GM23338 (cell line): ENCODE results near the gene HOXC5. TPM values are rescaled to one million over a fixed set of nuclear protein-coding genes. Genes with fewer than 3 reads are reported as not detected.
A peak's percentile ranks its signal among the peaks of the same experiment; 100 is the strongest.

Source experiments
- ATAC-seq: fragments of 200-7000 bp; cut with Tn5 transposase; 3 replicates; pipeline ENCODE4 v1.9.1; 2020
- DNase-seq: peaks from one replicate; pipeline ENCODE4 v3.0.0-alpha.2; 2015; ENCODE audit warnings: low spot score
- H2AFZ ChIP-seq: fragments of 200-600 bp; sonication (generic); 2 replicates; pipeline ENCODE4 v1.8.0; 2016; ENCODE audit warnings: antibody characterized with exemption, mild to moderate bottlenecking, moderate library complexity
- H3F3A ChIP-seq: fragments of 200-600 bp; sonication (generic); replicated peaks from 2 replicates; pipeline ENCODE4 v1.8.0; 2017; ENCODE audit warnings: antibody characterized with exemption, mixed run types, low read depth
- H3K27ac ChIP-seq: fragments of 200-600 bp; sonication (generic); 2 replicates; pipeline ENCODE4 v1.6.1; 2016; ENCODE audit warnings: low read depth
- H3K27me3 ChIP-seq: fragments of 200-600 bp; sonication (generic); 2 replicates; pipeline ENCODE4 v1.8.0; 2016; ENCODE audit warnings: mild to moderate bottlenecking, mixed run types, moderate library complexity; ENCODE audit not compliant: insufficient read depth
- H3K36me3 ChIP-seq: fragments of 200-600 bp; sonication (generic); 2 replicates; pipeline ENCODE4 v1.8.0; 2016; ENCODE audit warnings: mild to moderate bottlenecking; ENCODE audit not compliant: insufficient read depth
- H3K4me1 ChIP-seq: fragments of 200-600 bp; sonication (generic); 2 replicates; pipeline ENCODE4 v1.8.0; 2016; ENCODE audit warnings: mild to moderate bottlenecking, moderate library complexity; ENCODE audit not compliant: insufficient read depth
- H3K4me2 ChIP-seq: fragments of 200-600 bp; sonication (generic); 2 replicates; pipeline ENCODE4 v1.7.1; 2017; ENCODE audit warnings: mixed run types
- H3K4me3 ChIP-seq: fragments of 200-600 bp; sonication (generic); 2 replicates; pipeline ENCODE4 v1.6.1; 2016; ENCODE audit warnings: mixed run types
- H3K79me2 ChIP-seq: fragments of 200-600 bp; sonication (generic); replicated peaks from 2 replicates; pipeline ENCODE4 v1.8.0; 2017; ENCODE audit warnings: mild to moderate bottlenecking; ENCODE audit not compliant: insufficient read depth
- H3K9me2 ChIP-seq: fragments of 200-600 bp; sonication (generic); 2 replicates; pipeline ENCODE4 v1.8.0; 2017; ENCODE audit not compliant: insufficient read depth
- H4K20me1 ChIP-seq: fragments of 200-600 bp; sonication (generic); replicated peaks from 2 replicates; pipeline ENCODE4 v1.8.0; 2017; ENCODE audit warnings: mild to moderate bottlenecking; ENCODE audit not compliant: insufficient read depth
- H3K27ac Mint-ChIP-seq: 2 replicates; pipeline ENCODE4 v1.8.0; 2020; ENCODE audit warnings: inconsistent platforms, mild to moderate bottlenecking, moderate library complexity, mixed read lengths
- H3K27me3 Mint-ChIP-seq: 3 replicates; pipeline ENCODE4 v1.8.0; 2022; ENCODE audit warnings: low read depth, mild to moderate bottlenecking, moderate library complexity, mixed read lengths, inconsistent platforms; ENCODE audit not compliant: insufficient read depth, poor library complexity
- H3K36me3 Mint-ChIP-seq: 3 replicates; pipeline ENCODE4 v1.8.0; 2021; ENCODE audit warnings: low read depth, mild to moderate bottlenecking, inconsistent platforms, moderate library complexity, mixed read lengths
- H3K4me1 Mint-ChIP-seq: 3 replicates; pipeline ENCODE4 v1.8.0; 2020; ENCODE audit warnings: mild to moderate bottlenecking, inconsistent platforms, mixed read lengths
- H3K4me3 Mint-ChIP-seq: 3 replicates; pipeline ENCODE4 v1.8.0; 2021; ENCODE audit warnings: moderate library complexity, mild to moderate bottlenecking, inconsistent platforms, mixed read lengths
- H3K9me3 Mint-ChIP-seq: 3 replicates; pipeline ENCODE4 v1.8.0; 2020; ENCODE audit warnings: moderate library complexity, mild to moderate bottlenecking, inconsistent platforms, mixed read lengths
- CREB1 ChIP-seq: fragments of 250-450 bp; sonication (Bioruptor Pico); IDR thresholded peaks from 2 replicates; pipeline ENCODE4 v1.5.0; 2020; ENCODE audit warnings: low read depth, mild to moderate bottlenecking, moderate library complexity
- ETS1 ChIP-seq: IDR thresholded peaks from 2 replicates; pipeline ENCODE4 v1.6.1; 2016; ENCODE audit warnings: antibody characterized with exemption
- EZH2 ChIP-seq: fragments of 200-600 bp; sonication (generic); IDR thresholded peaks from one replicate; pipeline ENCODE4 v1.8.0; 2017; ENCODE audit warnings: antibody characterized with exemption, mild to moderate bottlenecking, low read depth; ENCODE audit not compliant: unreplicated experiment
- EZH2phosphoT487 ChIP-seq: fragments of 200-600 bp; sonication (generic); IDR thresholded peaks from one replicate; pipeline ENCODE4 v1.8.1; 2018; ENCODE audit warnings: antibody characterized with exemption; ENCODE audit not compliant: unreplicated experiment
- JUNB ChIP-seq: IDR thresholded peaks from one replicate; pipeline ENCODE4 v1.6.1; 2016; ENCODE audit warnings: antibody characterized with exemption; ENCODE audit not compliant: unreplicated experiment
- NANOG ChIP-seq: IDR thresholded peaks from 2 replicates; pipeline ENCODE4 v1.6.1; 2016; ENCODE audit warnings: antibody characterized with exemption, borderline replicate concordance
- POLR2AphosphoS5 ChIP-seq: IDR thresholded peaks from 2 replicates; pipeline ENCODE4 v1.6.1; 2016; ENCODE audit warnings: antibody characterized with exemption, low read depth
- REST ChIP-seq: IDR thresholded peaks from one replicate; pipeline ENCODE4 v1.6.1; 2018; ENCODE audit warnings: antibody characterized with exemption; ENCODE audit not compliant: unreplicated experiment
- STAT1 ChIP-seq: IDR thresholded peaks from one replicate; pipeline ENCODE4 v1.6.1; 2016; ENCODE audit warnings: antibody characterized with exemption; ENCODE audit not compliant: unreplicated experiment
- ZNF331 ChIP-seq: fragments of 250-450 bp; sonication (Bioruptor Pico); IDR thresholded peaks from 2 replicates; pipeline ENCODE4 v1.5.0; 2020; ENCODE audit warnings: low read depth, mild to moderate bottlenecking, moderate library complexity
- ZNF462 ChIP-seq: fragments of 250-450 bp; sonication (Bioruptor Pico); IDR thresholded peaks from 2 replicates; pipeline ENCODE4 v1.5.0; 2020; ENCODE audit warnings: mild to moderate bottlenecking, moderate library complexity
- polyA plus RNA-seq: library from polyadenylated mRNA; unstranded; fragments of >200 nt; fragmentation: Nextera tagmentation; extraction: Ambion mirVana; gene quantifications from 2 replicates; pipeline ENCODE4 v1.2.1, GENCODE V29; 2016
- total RNA-seq: library from RNA; depleted of rRNA; stranded (reverse); fragments of >200 nt; shearing (Covaris generic); gene quantifications from 2 replicates; pipeline ENCODE4 v1.2.3, GENCODE V29; 2014

The HOXC5 gene
- total and polyA plus RNA-seq, 2 experiments from 2014 or later, result not detected

GRCh38 chr12:54030442-54030801 lies 2.4 kb upstream of the HOXC5 start:
- Histone ChIP-seq H2AFZ (no peak overlapping the region), H3K4me1 (peaks cover 43% of the 10 kb centered on the region), H3K4me2 (no peak overlapping the region), H4K20me1 (peaks cover 37% of the 10 kb centered on the region), H3K36me3 (no peaks in the 10 kb centered on the region), H3K9me2 (no peaks in the 10 kb centered on the region), H3K27me3 (peaks cover 100% of the 10 kb centered on the region), H3K4me3 (no peak overlapping the region), H3K79me2 (no peaks in the 10 kb centered on the region), H3F3A (peaks cover 37% of the 10 kb centered on the region; the same call in 1 of the 2 replicates), H3K27ac (no peak overlapping the region)
- TF ChIP-seq EZH2 (peak; percentile 78), POLR2AphosphoS5 (no peak), REST (no peak), NANOG (no peak), JUNB (no peak)
- Mint-ChIP-seq H3K4me1 (peaks cover 29% of the 10 kb centered on the region), H3K36me3 (no peaks in the 10 kb centered on the region; the same call in 2 of the 3 replicates), H3K4me3 (peak overlapping the region; percentile 9; the same call in 1 of the 3 replicates), H3K9me3 (peaks cover 6% of the 10 kb centered on the region), H3K27me3 (peaks cover 96% of the 10 kb centered on the region), H3K27ac (no peak overlapping the region)
- DNase-seq, result no peak
- ATAC-seq, result no peak

GRCh38 chr12:54030889-54031471 lies 1.9 kb upstream of the HOXC5 start:
- Histone ChIP-seq H4K20me1 (peaks cover 39% of the 10 kb centered on the region), H3K27me3 (peaks cover 100% of the 10 kb centered on the region), H3K9me2 (no peaks in the 10 kb centered on the region), H3F3A (peaks cover 35% of the 10 kb centered on the region; the same call in 1 of the 2 replicates), H2AFZ (no peak overlapping the region), H3K4me1 (peaks cover 39% of the 10 kb centered on the region), H3K36me3 (no peaks in the 10 kb centered on the region), H3K79me2 (no peaks in the 10 kb centered on the region), H3K4me2 (peak overlapping the region; percentile 48), H3K4me3 (0 out of 2 replicates have a peak overlapping the region, but pooled peaks have one; percentile 23), H3K27ac (no peak overlapping the region)
- Mint-ChIP-seq H3K36me3 (no peaks in the 10 kb centered on the region; the same call in 2 of the 3 replicates), H3K27ac (no peak overlapping the region), H3K27me3 (peaks cover 96% of the 10 kb centered on the region), H3K9me3 (peaks cover 6% of the 10 kb centered on the region), H3K4me1 (peaks cover 28% of the 10 kb centered on the region), H3K4me3 (no peak overlapping the region)
- ATAC-seq (peak; percentile 7; the same call in 2 of the 3 replicates), DNase-seq (peak; percentile 79)
- no peak for TF ChIP-seq ZNF331
- peak; percentile 87 for TF ChIP-seq EZH2phosphoT487
- no peak for TF ChIP-seq ZNF462 (CRISPR knock-in tag)
- TF ChIP-seq CREB1 (CRISPR knock-in tag), result no peak
- peak; percentile 75 for TF ChIP-seq EZH2
- TF ChIP-seq ETS1, result no peak
- TF ChIP-seq STAT1, result no peak
- TF ChIP-seq JUNB, result no peak
